GM23338 (cell line): ENCODE measurements around the gene GRIN3A. TPM values are rescaled to one million over a fixed set of nuclear protein-coding genes. Genes with fewer than 3 reads are reported as not detected.

Source experiments
- ATAC-seq: fragments of 200-7000 bp; cut with Tn5 transposase; 3 replicates; pipeline ENCODE4 v1.9.1; 2020
- DNase-seq: peaks from one replicate; pipeline ENCODE4 v3.0.0-alpha.2; 2015; ENCODE audit warnings: low spot score
- H2AFZ ChIP-seq: fragments of 200-600 bp; sonication (generic); 2 replicates; pipeline ENCODE4 v1.8.0; 2016; ENCODE audit warnings: antibody characterized with exemption, mild to moderate bottlenecking, moderate library complexity
- H3F3A ChIP-seq: fragments of 200-600 bp; sonication (generic); replicated peaks from 2 replicates; pipeline ENCODE4 v1.8.0; 2017; ENCODE audit warnings: antibody characterized with exemption, mixed run types, low read depth
- H3K27ac ChIP-seq: fragments of 200-600 bp; sonication (generic); 2 replicates; pipeline ENCODE4 v1.6.1; 2016; ENCODE audit warnings: low read depth
- H3K27me3 ChIP-seq: fragments of 200-600 bp; sonication (generic); 2 replicates; pipeline ENCODE4 v1.8.0; 2016; ENCODE audit warnings: mild to moderate bottlenecking, mixed run types, moderate library complexity; ENCODE audit not compliant: insufficient read depth
- H3K36me3 ChIP-seq: fragments of 200-600 bp; sonication (generic); 2 replicates; pipeline ENCODE4 v1.8.0; 2016; ENCODE audit warnings: mild to moderate bottlenecking; ENCODE audit not compliant: insufficient read depth
- H3K4me1 ChIP-seq: fragments of 200-600 bp; sonication (generic); 2 replicates; pipeline ENCODE4 v1.8.0; 2016; ENCODE audit warnings: mild to moderate bottlenecking, moderate library complexity; ENCODE audit not compliant: insufficient read depth
- H3K4me2 ChIP-seq: fragments of 200-600 bp; sonication (generic); 2 replicates; pipeline ENCODE4 v1.7.1; 2017; ENCODE audit warnings: mixed run types
- H3K4me3 ChIP-seq: fragments of 200-600 bp; sonication (generic); 2 replicates; pipeline ENCODE4 v1.6.1; 2016; ENCODE audit warnings: mixed run types
- H3K79me2 ChIP-seq: fragments of 200-600 bp; sonication (generic); replicated peaks from 2 replicates; pipeline ENCODE4 v1.8.0; 2017; ENCODE audit warnings: mild to moderate bottlenecking; ENCODE audit not compliant: insufficient read depth
- H3K9me2 ChIP-seq: fragments of 200-600 bp; sonication (generic); 2 replicates; pipeline ENCODE4 v1.8.0; 2017; ENCODE audit not compliant: insufficient read depth
- H4K20me1 ChIP-seq: fragments of 200-600 bp; sonication (generic); replicated peaks from 2 replicates; pipeline ENCODE4 v1.8.0; 2017; ENCODE audit warnings: mild to moderate bottlenecking; ENCODE audit not compliant: insufficient read depth
- H3K27ac Mint-ChIP-seq: 2 replicates; pipeline ENCODE4 v1.8.0; 2020; ENCODE audit warnings: inconsistent platforms, mild to moderate bottlenecking, moderate library complexity, mixed read lengths
- H3K27me3 Mint-ChIP-seq: 3 replicates; pipeline ENCODE4 v1.8.0; 2022; ENCODE audit warnings: low read depth, mild to moderate bottlenecking, moderate library complexity, mixed read lengths, inconsistent platforms; ENCODE audit not compliant: insufficient read depth, poor library complexity
- H3K36me3 Mint-ChIP-seq: 3 replicates; pipeline ENCODE4 v1.8.0; 2021; ENCODE audit warnings: low read depth, mild to moderate bottlenecking, inconsistent platforms, moderate library complexity, mixed read lengths
- H3K4me1 Mint-ChIP-seq: 3 replicates; pipeline ENCODE4 v1.8.0; 2020; ENCODE audit warnings: mild to moderate bottlenecking, inconsistent platforms, mixed read lengths
- H3K4me3 Mint-ChIP-seq: 3 replicates; pipeline ENCODE4 v1.8.0; 2021; ENCODE audit warnings: moderate library complexity, mild to moderate bottlenecking, inconsistent platforms, mixed read lengths
- H3K9me3 Mint-ChIP-seq: 3 replicates; pipeline ENCODE4 v1.8.0; 2020; ENCODE audit warnings: moderate library complexity, mild to moderate bottlenecking, inconsistent platforms, mixed read lengths
- CREB1 ChIP-seq: fragments of 250-450 bp; sonication (Bioruptor Pico); IDR thresholded peaks from 2 replicates; pipeline ENCODE4 v1.5.0; 2020; ENCODE audit warnings: low read depth, mild to moderate bottlenecking, moderate library complexity
- CTCF ChIP-seq, 2 experiments: fragments of 200-600 bp in 1 of 2; sonication (generic) in 1 of 2; conservative IDR thresholded peaks; 2 replicates each; pipeline versions ENCODE4 v1.5.1 to v1.6.1; 2016 to 2017; ENCODE audit warnings: antibody characterized with exemption in 2 of 2, low read depth in 2 of 2, mild to moderate bottlenecking in 2 of 2, moderate library complexity in 1 of 2
- EZH2phosphoT487 ChIP-seq: fragments of 200-600 bp; sonication (generic); IDR thresholded peaks from one replicate; pipeline ENCODE4 v1.8.1; 2018; ENCODE audit warnings: antibody characterized with exemption; ENCODE audit not compliant: unreplicated experiment
- REST ChIP-seq: IDR thresholded peaks from one replicate; pipeline ENCODE4 v1.6.1; 2018; ENCODE audit warnings: antibody characterized with exemption; ENCODE audit not compliant: unreplicated experiment
- ZNF114 ChIP-seq: fragments of 250-450 bp; sonication (Bioruptor Pico); IDR thresholded peaks from 2 replicates; pipeline ENCODE4 v1.5.0; 2020; ENCODE audit warnings: mild to moderate bottlenecking, moderate library complexity
- ZNF331 ChIP-seq: fragments of 250-450 bp; sonication (Bioruptor Pico); IDR thresholded peaks from 2 replicates; pipeline ENCODE4 v1.5.0; 2020; ENCODE audit warnings: low read depth, mild to moderate bottlenecking, moderate library complexity
- polyA plus RNA-seq: library from polyadenylated mRNA; unstranded; fragments of >200 nt; fragmentation: Nextera tagmentation; extraction: Ambion mirVana; gene quantifications from 2 replicates; pipeline ENCODE4 v1.2.1, GENCODE V29; 2016
- total RNA-seq: library from RNA; depleted of rRNA; stranded (reverse); fragments of >200 nt; shearing (Covaris generic); gene quantifications from 2 replicates; pipeline ENCODE4 v1.2.3, GENCODE V29; 2014
- TF ChIP-seq, protein P1 (sequence below): IDR thresholded peaks from 2 replicates; pipeline ENCODE4 v1.6.1; 2016; ENCODE audit warnings: antibody characterized with exemption

GRIN3A gene
- total and polyA plus RNA-seq, 2 experiments from 2014 or later = 0.03 to 0.05 TPM

- no peak for TF ChIP-seq REST
- TF ChIP-seq ZNF114 (CRISPR knock-in tag) = no peak
- TF ChIP-seq ZNF331 (CRISPR knock-in tag) = no peak
- TF ChIP-seq, protein P1, sequence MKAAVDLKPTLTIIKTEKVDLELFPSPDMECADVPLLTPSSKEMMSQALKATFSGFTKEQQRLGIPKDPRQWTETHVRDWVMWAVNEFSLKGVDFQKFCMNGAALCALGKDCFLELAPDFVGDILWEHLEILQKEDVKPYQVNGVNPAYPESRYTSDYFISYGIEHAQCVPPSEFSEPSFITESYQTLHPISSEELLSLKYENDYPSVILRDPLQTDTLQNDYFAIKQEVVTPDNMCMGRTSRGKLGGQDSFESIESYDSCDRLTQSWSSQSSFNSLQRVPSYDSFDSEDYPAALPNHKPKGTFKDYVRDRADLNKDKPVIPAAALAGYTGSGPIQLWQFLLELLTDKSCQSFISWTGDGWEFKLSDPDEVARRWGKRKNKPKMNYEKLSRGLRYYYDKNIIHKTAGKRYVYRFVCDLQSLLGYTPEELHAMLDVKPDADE = no peak
- TF ChIP-seq CTCF (conservative IDR thresholded peaks at IDR 0.05; ENCODE audit: low read depth in 2 of 2) = no peak
- TF ChIP-seq EZH2phosphoT487 = no peak
Measured at GRCh38 chr9:101579711-101580545, 158.5 kb downstream of the GRIN3A start (continued).

GRCh38 chr9:101578378-101578777 is 160.1 kb downstream of the GRIN3A start:
- H4K20me1 ChIP-seq = no peaks in the 10 kb centered on the region
- no peaks in the 10 kb centered on the region for H3F3A ChIP-seq
- no peaks in the 10 kb centered on the region for H3K79me2 ChIP-seq
- H3K36me3 ChIP-seq = no peaks in the 10 kb centered on the region
- no peak overlapping the region for H2AFZ ChIP-seq
- no peak overlapping the region for H3K4me2 ChIP-seq
- peaks cover 25% of the 10 kb centered on the region for H3K4me1 Mint-ChIP-seq
- H3K9me3 Mint-ChIP-seq = no peaks in the 10 kb centered on the region
- ATAC-seq (no peak), DNase-seq (no peak)
- no peak overlapping the region for H3K4me3 Mint-ChIP-seq
- no peaks in the 10 kb centered on the region for H3K9me2 ChIP-seq
- no peak overlapping the region for H3K27ac ChIP-seq
- H3K27me3 ChIP-seq = no peaks in the 10 kb centered on the region
- H3K4me3 ChIP-seq = no peak overlapping the region
- no peak overlapping the region for H3K27ac Mint-ChIP-seq
- peaks cover 2% of the 10 kb centered on the region for H3K27me3 Mint-ChIP-seq
- peaks cover 14% of the 10 kb centered on the region for H3K4me1 ChIP-seq
- no peaks in the 10 kb centered on the region for H3K36me3 Mint-ChIP-seq
- TF ChIP-seq, protein P1 = no peak
- no peak for TF ChIP-seq CREB1 (CRISPR knock-in tag)
